Fibroblast of peridontal ligament (primary cell): ENCODE results near the gene SFSWAP.
"Not testable (repeated sequence)": the region's sequence is repeated elsewhere in the genome, so short reads cannot be mapped to it uniquely, and the experiment has no call there.

ENCODE experiments used
- DNase-seq: peaks from one replicate; pipeline ENCODE4 v3.0.0-alpha.2; 2010; ENCODE audit errors: extremely low read depth

The SFSWAP gene

DNA sequence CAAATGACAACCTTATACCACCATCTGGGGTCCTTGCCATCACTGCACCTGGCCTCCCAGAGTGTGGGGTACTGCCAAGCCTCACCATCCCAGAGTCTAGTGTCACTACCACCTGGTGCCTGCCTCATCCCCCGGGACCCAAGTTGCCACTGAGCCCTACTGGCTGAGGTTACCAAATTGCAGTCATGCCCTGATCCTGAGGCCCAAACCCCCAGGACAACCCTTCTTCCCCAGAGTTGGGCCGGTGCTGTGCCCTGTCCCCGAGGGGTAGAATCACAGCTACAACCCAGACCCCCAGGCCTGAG is 8.4 kb upstream of the SFSWAP start:
- DNase-seq = no peak

DNA sequence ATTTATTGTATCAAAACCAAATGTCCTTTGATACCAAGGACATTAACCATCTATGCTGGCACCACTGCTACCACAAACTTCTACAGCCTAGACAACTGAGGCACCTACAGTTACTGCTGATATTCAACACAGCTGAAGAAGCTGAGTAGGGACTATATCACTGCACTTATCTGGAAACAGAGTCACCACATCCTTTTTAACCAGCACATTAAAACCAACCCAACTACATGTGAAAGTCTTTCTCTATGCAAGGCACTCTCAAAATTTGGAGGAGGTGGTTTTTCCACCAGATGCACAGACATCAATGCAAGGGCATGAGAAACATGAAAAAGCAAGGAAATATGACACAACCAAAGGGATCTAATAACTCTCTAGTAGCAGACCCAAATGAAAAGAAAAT is 7.7 kb upstream of the SFSWAP start:
- DNase-seq = no peak

DNA sequence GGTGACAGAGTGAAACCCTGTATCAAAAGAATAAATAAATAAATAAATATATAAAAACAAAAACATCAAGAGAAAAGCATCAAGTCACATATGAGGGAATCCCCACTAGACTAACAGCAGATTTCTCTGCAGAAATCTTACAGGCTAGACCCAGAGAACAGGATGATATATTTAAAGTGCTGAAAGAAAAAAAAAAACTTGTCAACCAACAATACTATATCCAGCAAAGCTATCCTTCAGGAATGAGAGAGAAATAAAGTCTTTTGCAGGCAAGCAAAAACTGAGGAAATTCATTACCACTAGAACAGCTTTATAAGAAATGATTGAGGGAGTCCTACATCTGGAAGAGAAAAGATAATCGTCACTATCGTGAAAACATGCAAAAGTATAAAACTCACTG is 6.4 kb upstream of the SFSWAP start:
- DNase-seq = no peak

DNA sequence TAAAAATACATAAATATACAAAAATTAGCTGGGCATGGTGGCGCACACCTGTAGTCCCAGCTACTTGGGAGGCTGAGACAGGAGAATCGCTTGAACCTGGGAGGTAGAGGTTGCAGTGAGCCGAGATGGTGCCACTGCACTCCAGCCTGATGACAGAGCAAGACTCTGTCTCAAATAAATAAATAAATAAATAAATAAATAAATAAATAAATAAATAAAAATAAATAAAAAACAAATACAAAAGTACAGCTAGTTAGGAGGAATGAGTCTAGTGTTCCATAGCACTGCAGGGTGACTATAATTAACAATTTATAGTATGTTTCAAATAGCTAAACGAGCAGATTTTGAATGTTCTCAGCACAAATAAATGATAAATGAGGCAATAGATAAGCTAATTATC is 4.2 kb upstream of the SFSWAP start:
- DNase-seq = not testable (repeated sequence)

DNA sequence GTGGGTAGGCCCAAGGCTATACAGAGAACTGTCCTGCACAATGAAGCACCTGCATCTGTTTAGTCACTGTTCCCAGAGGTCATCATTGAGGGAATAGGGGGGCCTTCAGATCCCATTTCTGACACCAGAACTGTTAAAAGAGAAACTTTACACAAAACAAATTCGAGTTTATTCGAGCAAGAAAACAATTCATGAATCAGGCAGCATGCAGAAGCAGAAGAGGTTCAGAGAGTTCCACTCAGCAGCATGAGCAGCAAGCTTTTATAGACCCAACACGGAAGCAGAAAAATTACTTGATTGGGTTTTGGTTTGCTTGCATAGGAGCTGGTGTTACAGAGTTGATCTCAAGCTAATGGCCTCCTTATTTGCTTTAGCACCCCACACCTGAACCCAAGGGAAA is 1.7 kb upstream of the SFSWAP start:
- DNase-seq = no peak

DNA sequence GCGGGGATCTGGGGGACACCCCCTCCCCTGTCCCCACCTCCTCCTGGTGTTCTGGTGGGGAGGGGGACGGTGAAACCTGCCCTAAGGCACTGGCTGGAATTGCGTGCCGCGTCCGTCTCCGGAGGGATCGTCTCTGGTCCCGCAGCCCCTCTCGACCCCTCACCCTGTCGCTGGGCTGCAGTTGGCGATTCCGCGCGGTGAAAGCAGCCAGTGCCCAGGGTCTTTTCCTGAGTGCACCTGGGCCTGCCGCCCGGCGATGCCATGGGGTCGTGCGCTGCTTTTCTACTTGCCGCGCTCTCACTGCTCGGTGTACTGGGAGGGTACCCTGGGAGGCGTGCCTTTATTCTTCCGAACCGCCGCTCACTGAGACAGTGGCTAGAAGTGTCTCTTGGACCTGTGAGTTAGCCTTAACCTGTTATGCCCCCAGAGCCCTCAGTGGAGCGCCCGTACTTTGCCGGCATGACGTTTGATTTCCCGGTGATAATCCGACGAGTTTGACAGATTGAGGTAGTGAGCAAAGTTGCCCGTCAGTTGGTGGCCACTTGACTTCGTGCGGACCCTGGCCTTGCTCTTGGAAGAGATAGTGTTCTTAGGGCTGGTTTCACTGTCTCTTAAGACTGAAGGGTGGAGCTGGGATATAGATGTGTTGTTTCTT is 788 bp downstream of the SFSWAP start:
- DNase-seq = no peak

DNA sequence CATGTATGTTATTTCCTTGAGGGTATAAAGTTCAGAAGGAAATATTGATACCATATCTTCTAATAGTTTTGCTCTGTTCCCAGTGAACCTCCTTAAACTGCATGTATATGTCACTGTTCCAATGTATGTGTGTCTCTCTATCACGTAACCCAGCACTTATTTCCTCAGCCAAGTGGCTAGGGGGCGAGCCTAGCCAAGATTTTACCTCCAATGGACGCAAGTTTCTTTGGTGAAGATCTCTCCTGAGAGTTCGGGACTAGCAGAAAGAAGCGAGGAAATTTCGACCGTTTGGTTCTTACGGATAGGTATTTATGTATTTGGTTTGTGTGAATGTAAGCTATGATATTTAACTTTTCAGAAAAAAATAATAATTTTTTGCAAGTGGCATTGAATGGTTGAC is 2.5 kb downstream of the SFSWAP start:
- DNase-seq = no peak

DNA sequence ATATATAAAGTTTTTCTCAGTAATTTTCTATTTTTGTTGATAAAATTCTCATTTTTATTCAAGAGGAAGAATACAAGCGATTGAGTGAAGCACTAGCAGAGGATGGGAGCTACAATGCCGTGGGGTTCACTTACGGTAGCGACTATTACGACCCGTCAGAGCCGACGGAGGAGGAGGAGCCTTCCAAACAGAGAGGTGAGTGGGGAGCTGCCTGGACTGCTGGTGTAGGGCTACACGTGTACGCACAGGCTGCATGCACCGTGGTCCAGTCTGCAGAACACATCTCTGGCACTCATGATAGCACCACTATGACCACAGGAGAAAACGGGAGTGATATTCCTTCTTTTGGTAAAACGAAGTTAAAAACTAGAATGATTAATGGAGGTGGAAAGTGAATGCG is 3.9 kb downstream of the SFSWAP start:
- no peak for DNase-seq

DNA sequence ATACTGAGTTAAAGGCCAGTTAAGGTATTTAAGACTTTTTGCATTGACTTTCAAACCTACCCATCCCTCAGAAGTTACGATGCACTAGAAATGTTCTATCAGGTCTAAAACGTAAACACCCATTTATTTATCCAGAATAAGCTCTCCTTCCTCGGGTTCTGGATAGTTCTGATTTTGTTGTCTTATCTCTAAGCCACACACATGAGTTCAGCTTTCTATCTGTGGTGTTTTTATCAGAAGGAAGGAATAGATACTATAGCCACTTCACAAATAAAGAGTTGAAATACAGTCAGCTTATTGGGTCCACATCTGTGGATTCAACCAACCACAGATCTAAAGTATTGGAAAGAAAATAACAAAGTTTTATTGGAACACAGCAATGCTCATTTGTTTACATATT is 5.4 kb downstream of the SFSWAP start:
- DNase-seq = no peak

DNA sequence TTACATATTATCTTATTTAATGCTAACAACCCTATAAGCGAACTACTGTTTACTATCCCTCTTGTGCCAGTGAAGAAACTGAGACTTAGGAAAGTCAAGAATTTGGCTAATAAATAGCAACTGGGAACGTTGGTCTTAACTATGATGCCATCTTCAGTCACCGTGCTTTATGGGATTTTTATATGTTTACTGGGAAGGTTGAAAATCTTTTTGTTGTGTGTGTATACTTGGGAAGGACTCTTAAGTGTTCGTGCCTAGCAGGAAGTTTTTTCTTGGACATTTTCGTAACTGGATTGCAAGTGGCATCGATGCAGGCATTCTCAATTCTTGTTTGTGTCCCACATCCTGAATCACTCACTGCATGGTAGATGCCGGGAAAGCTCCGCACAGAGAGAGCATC is 9.4 kb downstream of the SFSWAP start:
- DNase-seq = no peak

DNA sequence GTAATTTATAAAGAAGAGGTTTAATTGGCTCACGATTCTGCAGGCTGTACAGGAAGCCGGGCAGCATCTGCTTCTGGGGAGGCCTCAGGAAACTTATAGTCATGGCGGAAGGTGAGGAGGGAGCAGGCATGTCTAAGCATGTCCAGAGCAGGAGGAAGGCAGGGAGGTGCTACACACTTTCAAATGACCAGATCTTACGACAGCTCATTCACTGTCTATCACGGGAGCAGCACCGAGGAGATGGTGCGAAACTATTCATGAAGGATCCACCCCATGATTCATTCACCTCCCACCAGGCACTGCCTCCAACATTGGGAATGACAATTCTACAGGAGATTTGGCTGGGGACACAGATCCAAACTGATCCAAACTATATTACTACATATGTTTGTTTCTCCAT is 10.0 kb downstream of the SFSWAP start:
- DNase-seq = no peak

DNA sequence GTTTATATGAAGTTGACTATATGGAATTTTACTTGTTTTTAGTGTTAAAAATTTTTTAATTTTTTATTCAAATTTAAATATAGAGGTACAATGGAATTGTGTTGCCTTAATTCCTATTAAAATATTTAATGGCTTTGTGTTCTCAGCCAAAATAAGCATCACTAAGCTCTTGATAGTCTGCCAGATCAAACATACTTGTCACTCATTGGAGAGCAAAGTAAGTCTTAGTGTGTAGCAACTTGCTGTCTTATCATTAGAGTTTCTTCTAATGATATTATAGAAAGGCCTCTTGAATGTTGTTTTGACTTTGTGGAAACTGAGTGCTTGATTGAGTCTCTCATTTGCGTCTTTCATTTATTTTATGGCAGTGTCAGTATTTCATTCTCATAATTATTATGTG is 10.7 kb downstream of the SFSWAP start:
- DNase-seq = no peak

DNA sequence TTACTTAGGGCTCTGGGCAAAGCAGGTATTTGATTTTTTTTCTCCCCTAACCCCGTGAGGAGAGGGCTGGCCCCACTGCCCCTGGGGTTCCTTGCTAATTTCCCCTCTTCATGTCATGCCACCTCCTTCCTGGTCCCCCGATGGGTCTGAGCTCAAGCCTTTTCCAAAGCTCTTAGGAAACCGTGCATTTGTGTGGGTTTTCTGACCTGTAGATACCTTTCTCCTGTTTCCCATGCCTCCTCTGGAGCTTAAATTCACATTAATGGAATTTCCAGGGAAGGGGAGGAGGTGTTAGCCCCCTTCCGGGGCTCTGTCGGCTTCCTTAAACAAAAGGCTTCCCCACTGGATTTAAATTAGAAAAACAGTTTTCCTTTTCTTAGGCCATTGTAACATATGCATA is 12.6 kb downstream of the SFSWAP start:
- DNase-seq = no peak

DNA sequence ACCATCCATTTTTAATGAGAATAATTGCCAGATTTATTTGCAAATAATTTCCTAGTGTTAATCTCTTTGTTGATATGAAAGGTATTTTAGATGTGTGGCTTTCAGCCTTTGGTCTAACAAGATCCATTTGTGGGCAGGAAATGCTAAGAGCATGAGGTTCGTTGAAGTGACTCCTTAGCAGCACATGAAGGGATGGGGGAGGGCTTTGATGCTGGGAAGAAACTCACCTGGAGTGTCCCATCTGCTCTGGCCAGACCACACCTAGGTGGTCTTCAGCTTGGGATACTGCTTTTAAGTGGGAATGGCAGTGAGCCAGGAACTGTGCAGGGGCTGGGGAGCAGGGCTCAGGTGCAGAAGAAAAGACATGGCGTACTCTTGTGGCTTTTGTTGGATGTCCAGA is 13.6 kb downstream of the SFSWAP start:
- DNase-seq = no peak

DNA sequence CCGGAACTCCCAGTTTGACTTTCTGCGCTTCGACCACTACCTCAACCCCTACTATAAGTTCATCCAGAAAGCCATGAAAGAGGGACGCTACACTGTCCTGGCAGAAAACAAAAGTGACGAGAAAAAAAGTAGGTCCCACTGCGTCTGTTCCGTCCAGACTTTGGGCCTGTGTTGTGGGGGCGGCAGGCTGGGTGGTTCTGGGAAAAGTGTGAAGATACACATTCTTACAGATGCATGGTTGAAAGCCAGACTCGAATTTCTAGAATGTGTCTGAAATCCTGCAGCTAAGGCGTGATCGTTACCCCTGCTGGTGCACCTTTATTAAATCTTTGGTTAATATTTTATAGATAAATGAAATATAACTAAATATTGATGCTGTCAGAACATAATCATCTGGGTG is 14.6 kb downstream of the SFSWAP start:
- no peak for DNase-seq

DNA sequence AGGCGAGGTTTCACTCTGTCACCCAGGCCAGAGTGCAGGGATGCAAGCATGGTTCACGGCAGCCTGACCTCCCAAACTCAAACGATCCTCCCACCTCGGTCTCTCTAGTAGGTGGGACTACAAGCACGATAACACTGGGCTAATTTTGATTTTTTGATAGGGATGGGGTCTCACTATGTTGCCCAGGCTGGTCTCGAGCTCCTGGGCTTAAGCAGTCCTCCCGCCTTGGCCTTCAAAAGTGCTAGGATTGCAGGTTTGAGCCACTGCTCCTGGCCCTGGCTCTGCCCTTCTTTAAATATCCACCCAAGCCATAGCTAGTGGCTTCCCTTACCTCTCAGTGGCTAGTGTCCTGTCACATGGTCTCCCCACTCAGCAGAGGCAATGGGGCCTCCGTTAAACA is 17.8 kb downstream of the SFSWAP start:
- DNase-seq = no peak

DNA sequence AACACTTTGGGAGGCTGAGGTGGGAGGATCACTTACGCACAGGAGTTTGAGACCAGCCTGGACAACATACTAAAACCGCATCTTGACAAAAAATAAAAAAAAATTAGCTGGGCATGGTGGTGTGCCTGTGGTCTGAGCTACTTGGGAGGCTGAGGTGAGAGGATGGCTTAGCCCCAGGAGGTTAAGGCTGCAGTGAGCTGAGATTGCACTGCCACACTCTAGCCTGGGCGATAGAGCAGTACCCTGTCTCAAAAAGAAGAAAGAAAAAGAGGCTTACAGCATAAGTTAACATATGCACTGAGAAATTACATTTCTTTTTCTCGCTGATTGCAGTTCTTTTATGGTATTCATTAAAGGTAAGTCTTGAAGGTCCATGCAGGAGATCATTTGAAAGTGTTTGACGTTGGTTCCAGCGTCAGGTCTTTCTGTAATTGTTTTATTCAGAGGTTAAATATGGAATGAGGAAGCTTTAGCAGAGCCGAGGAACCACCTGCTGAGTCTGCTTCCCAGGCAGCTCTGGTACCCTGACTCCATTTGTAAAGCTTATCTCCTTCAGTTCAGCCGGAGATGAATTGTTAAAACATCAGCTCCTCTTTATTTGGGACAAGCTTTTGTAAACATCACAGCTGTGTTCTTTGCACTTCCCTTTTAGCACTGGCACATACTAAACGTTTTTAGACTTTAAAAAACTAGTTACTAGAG is 18.5 kb downstream of the SFSWAP start:
- DNase-seq = no peak

DNA sequence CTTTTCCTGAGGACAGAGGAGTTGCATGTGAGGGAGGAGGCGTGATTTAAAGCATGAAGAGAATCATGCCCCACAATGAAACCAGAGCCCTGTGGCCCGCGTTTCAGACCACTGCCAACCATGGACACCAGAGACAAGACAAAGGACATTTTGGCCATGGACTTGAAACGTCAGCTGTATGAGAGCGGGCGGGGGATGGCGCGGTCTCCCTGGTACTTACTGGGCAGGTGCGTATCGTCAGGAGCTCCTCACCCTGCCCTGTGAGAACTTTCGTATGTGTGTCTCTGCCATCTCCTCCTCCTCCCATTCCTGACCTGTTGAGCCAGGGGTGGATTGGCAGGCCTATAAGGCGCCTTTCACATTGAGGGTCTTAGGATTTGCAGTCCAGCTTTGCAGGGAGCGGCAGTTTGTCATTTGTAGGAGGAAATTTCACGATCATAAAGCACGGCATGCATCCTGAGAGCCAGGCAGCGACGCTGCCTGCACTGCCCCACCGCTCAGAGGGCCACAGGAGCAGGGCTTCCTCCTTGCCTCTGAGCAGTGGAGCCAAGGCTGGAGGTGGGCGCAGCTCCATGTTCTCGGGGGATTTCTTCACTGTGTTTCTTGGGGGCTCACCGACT is 22.2 kb downstream of the SFSWAP start:
- no peak for DNase-seq

DNA sequence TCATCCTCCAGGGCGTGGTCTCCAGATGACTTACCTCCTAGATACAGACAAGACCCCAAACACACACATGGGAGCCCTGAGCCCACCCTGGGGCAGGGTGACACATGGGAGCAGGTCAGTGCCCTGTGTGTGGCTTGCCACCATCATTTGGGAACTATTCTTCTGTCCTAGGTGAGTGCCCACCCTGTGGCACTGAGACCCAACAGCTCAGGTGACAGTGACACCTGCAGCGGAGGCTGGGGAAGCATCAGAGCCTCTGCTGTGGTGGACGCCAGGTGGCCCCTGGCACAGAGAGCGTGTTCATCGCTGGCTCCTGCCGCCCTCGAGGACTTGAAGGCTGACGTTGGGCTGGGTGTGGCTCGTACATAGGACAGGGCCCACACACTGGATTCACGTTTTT is 23.0 kb downstream of the SFSWAP start:
- DNase-seq = no peak

DNA sequence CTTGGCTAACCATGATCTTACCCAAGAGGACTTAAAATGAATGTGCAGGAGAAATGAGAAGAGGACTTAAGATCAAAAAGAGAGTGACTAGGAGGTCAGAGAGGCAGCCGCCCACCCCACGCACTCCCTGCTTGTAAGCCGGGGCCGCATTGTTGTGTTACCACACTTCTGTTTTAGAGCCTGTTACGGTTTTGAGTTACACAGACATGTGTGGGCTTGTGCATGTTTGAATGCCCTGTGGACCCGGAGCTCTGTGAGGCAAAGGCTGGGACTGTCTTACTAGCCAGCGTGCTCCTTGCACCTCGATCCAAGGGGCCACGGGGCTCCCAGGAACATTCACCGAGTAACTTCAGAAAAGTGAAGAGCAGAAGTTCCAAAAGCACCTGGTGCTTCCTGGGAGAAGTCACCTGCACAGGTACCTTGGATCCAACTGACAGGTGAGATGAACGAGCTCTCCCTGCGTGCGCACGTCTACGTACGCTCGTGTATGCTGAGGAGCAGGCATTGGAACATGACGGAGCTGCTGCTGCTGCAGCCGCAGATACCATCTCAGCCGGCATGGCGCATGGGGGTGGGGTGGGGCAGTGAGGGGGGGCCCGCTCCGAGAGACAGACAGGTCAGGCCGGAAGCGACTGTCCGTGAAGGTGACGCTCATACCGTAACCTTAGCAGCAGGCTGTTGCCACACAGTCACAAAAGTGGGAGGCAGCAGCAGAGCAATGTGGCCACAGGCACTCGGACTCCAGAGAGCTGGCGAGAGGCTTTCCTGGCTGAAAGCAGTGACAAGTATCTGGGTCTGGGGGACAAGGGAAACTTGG is 23.7 kb downstream of the SFSWAP start:
- DNase-seq = no peak

DNA sequence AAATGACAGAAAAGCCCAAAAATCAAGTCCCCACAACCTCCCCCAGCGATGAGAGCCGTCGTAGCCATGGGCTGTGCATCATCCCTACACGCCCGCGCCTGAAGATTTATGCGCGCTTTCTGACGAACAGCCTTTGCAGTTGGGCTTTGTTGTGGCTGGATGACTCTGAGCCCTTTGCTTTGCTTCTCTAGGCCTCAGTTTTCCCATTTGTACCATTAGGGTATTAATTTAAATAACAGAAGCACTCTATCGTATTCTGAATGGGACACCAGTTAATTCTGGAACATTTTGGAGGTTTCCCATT is 24.2 kb downstream of the SFSWAP start:
- no peak for DNase-seq

DNA sequence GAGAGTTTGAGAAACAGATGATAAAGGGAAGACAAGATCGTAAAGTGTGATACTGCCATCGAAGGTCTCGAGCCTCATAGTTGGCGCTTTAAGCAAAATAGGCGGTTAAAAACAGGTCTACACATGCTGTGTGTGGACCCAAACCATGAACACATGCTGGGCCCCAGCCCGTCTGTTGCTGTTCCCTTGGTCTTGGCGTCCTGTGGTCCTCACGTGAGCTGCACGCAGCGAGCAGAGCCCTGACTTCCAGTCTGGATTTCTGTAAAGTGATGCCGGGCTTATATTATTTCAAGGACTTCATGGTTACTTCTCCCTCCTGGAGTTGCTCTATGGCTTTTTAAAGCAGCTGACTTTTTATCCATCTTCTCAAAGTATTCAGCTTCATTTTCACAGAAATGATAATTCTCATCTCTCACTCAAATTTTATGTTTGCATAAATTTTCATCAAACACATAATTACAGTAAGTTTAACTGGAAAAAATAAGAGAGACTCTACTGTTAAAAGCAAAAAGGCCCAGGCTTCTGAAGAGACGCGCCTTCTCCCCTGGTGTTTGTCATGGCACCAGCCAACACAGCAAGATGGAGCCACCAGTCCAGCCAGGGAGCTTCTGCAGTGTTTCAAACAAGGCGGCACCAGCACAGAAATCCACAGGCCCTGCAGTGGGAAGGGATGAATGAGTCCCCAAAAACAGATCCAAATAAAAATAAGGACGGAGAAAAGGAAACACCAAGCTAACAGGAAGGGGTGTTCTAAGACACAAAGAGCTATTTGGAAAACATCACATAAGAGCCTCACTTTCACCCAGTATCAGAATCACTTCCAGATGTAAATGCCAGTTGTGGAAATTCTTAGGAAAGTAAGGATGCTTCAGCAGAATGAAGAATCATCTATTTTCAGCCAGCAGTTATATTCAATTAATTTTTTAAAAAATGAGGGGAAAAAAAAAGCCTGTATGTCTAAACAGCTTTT is 24.9 kb downstream of the SFSWAP start:
- peak; percentile 67 for DNase-seq
